ENCODE measurements around the gene ZNF526. TPM values are rescaled to one million over a fixed set of nuclear protein-coding genes. Genes with fewer than 3 reads are reported as not detected.

Gene ZNF526
- total and polyA plus RNA-seq, 2 donors (not counting 1 experiment from before 2014, with no cell fraction given) = 4.9 to 21.3 TPM

GRCh38 chr19:42220751-42221097, 612 bp downstream of the ZNF526 start:
- Mint-ChIP-seq H3K27ac (peak overlapping the region; percentile 92), H3K27me3 (no peaks in the 10 kb centered on the region), H3K4me3 (peak overlapping the region; percentile 96), H3K9me3 (ENCODE audit: insufficient read depth) (no peaks in the 10 kb centered on the region), H3K4me1 (peaks cover 53% of the 10 kb centered on the region)
- ChIA-PET CTCF (interaction anchor here (0.9 to 3.1 kb wide), 7 partner anchors 13 to 112 kb away, joined by 3 to 12 read pairs (median 3); partner anchors contain the start of genes GSK3A and POU2F2), POLR2A (interaction anchor here (1.3 to 2.3 kb wide), 2 partner anchors 22 to 88 kb away, joined by 3 to 13 read pairs; partner anchors contain the start of genes GSK3A and POU2F2)
- ATAC-seq (ENCODE audit: low read depth) = no peak
- H2AFZ ChIP-seq (ENCODE audit: insufficient read depth, low read depth, low read length, poor library complexity, severe bottlenecking) = peak overlapping the region; percentile 91
- H3K4me2 ChIP-seq (replicated peaks; ENCODE audit: low read depth, low read length, poor library complexity, severe bottlenecking) = peak overlapping the region; percentile 88
- peak overlapping the region in 1 of 2 donors; percentile 88 for H3K27ac ChIP-seq (ENCODE audit: low read length in 2 of 2)
- H3K4me3 ChIP-seq (ENCODE audit: control extremely low read depth in 1 of 5, extremely low read depth in 1 of 5, insufficient read depth in 1 of 5, low read depth in 2 of 5, low read length in 4 of 5) = peak overlapping the region; percentile 72 to 96 (median 85)
- peaks cover 34 to 45% of the 10 kb centered on the region in 2 donors for H3K4me1 ChIP-seq (ENCODE audit: control insufficient read depth in 2 of 2, insufficient read depth in 2 of 2, low read length in 2 of 2)
- H3K27me3 ChIP-seq (replicated peaks in 1 of 4; ENCODE audit: control extremely low read depth in 1 of 4, control insufficient read depth in 3 of 4, insufficient read depth in 4 of 4, low read length in 3 of 4) = no peaks in the 10 kb centered on the region
- WGBS (ENCODE audit: insufficient coverage) = 3% methylated on average over 6 of the region's 6 CpGs
- H4K20me1 ChIP-seq (ENCODE audit: control insufficient read depth, insufficient read depth, low read length, poor library complexity, severe bottlenecking) = peaks cover 47% of the 10 kb centered on the region
- H3K79me2 ChIP-seq (ENCODE audit: control insufficient read depth, insufficient read depth, low read length) = peaks cover 80% of the 10 kb centered on the region
- no peak for DNase-seq
- H3K9me3 ChIP-seq (ENCODE audit: control extremely low read depth in 1 of 3, control insufficient read depth in 2 of 3, insufficient read depth in 1 of 3, low read length in 2 of 3) = no peaks in the 10 kb centered on the region
- intact Hi-C loops (cut with micrococcal nuclease) = loop anchor here (1.0 kb wide), 6 partner anchors 22 to 144 kb away; partner anchors contain the start of genes CIC, GSK3A, PAFAH1B3 and PRR19
- peak overlapping the region; percentile 84 for H3K9ac ChIP-seq (ENCODE audit: low read length)
- TF ChIP-seq, protein P1, sequence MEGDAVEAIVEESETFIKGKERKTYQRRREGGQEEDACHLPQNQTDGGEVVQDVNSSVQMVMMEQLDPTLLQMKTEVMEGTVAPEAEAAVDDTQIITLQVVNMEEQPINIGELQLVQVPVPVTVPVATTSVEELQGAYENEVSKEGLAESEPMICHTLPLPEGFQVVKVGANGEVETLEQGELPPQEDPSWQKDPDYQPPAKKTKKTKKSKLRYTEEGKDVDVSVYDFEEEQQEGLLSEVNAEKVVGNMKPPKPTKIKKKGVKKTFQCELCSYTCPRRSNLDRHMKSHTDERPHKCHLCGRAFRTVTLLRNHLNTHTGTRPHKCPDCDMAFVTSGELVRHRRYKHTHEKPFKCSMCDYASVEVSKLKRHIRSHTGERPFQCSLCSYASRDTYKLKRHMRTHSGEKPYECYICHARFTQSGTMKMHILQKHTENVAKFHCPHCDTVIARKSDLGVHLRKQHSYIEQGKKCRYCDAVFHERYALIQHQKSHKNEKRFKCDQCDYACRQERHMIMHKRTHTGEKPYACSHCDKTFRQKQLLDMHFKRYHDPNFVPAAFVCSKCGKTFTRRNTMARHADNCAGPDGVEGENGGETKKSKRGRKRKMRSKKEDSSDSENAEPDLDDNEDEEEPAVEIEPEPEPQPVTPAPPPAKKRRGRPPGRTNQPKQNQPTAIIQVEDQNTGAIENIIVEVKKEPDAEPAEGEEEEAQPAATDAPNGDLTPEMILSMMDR (IDR thresholded peaks at IDR 0.05) = no peak
- TF ChIP-seq EZH2 (IDR thresholded peaks at IDR 0.05; ENCODE audit: borderline replicate concordance, insufficient read depth, low read depth, low read length, poor library complexity, severe bottlenecking) = no peak
- H3K36me3 ChIP-seq (replicated peaks in 1 of 2; ENCODE audit: control extremely low read depth in 1 of 2, control insufficient read depth in 1 of 2, extremely low read depth in 1 of 2, insufficient read depth in 2 of 2, low read length in 1 of 2) = peaks cover 0 to 22% of the 10 kb centered on the region in 2 experiments

GRCh38 chr19:42224940-42225717, 5.0 kb downstream of the ZNF526 start:
- WGBS (ENCODE audit: insufficient coverage) = 95% methylated on average over 35 of the region's 37 CpGs
- Histone ChIP-seq H3K27ac (ENCODE audit: low read length in 2 of 2) (no peak overlapping the region), H3K79me2 (ENCODE audit: control insufficient read depth, insufficient read depth, low read length) (peaks cover 63% of the 10 kb centered on the region), H3K4me1 (ENCODE audit: control insufficient read depth in 2 of 2, insufficient read depth in 2 of 2, low read length in 2 of 2) (peaks cover 7 to 12% of the 10 kb centered on the region in 2 donors), H3K36me3 (replicated peaks in 1 of 2; ENCODE audit: control extremely low read depth in 1 of 2, control insufficient read depth in 1 of 2, extremely low read depth in 1 of 2, insufficient read depth in 2 of 2, low read length in 1 of 2) (peaks cover 0 to 46% of the 10 kb centered on the region in 2 experiments), H3K9me3 (ENCODE audit: control extremely low read depth in 1 of 3, control insufficient read depth in 2 of 3, insufficient read depth in 1 of 3, low read length in 2 of 3) (no peaks in the 10 kb centered on the region), H4K20me1 (ENCODE audit: control insufficient read depth, insufficient read depth, low read length, poor library complexity, severe bottlenecking) (peaks cover 68% of the 10 kb centered on the region), H3K4me3 (ENCODE audit: control extremely low read depth in 1 of 5, extremely low read depth in 1 of 5, insufficient read depth in 1 of 5, low read depth in 2 of 5, low read length in 4 of 5) (no peak overlapping the region), H2AFZ (ENCODE audit: insufficient read depth, low read depth, low read length, poor library complexity, severe bottlenecking) (no peak overlapping the region), H3K27me3 (replicated peaks in 1 of 4; ENCODE audit: control extremely low read depth in 1 of 4, control insufficient read depth in 3 of 4, insufficient read depth in 4 of 4, low read length in 3 of 4) (no peaks in the 10 kb centered on the region), H3K9ac (ENCODE audit: low read length) (no peak overlapping the region), H3K4me2 (replicated peaks; ENCODE audit: low read depth, low read length, poor library complexity, severe bottlenecking) (no peak overlapping the region)
- H3K27ac Mint-ChIP-seq = no peak overlapping the region
- intact Hi-C loops (cut with micrococcal nuclease) = no loop called here
- no peaks in the 10 kb centered on the region for H3K9me3 Mint-ChIP-seq (ENCODE audit: insufficient read depth)
- no peak overlapping the region for H3K4me3 Mint-ChIP-seq
- peaks cover 26% of the 10 kb centered on the region for H3K4me1 Mint-ChIP-seq
- TF ChIP-seq, protein P1 (IDR thresholded peaks at IDR 0.05) = no peak
- no peak for TF ChIP-seq EZH2 (IDR thresholded peaks at IDR 0.05; ENCODE audit: borderline replicate concordance, insufficient read depth, low read depth, low read length, poor library complexity, severe bottlenecking)
- ATAC-seq (ENCODE audit: low read depth) (no peak), DNase-seq (no peak)
- no peaks in the 10 kb centered on the region for H3K27me3 Mint-ChIP-seq
- CTCF ChIA-PET = no interaction called here
- POLR2A ChIA-PET = no interaction called here

Data from B cell (primary cell).